Measurements from ENCODE around the gene USP6NL.

GRCh38 chr10:11430421-11431215 lies 180.8 kb downstream of the USP6NL start:
- no peak for TF ChIP-seq CTCF (IDR thresholded peaks at IDR 0.05)
- no peak for TF ChIP-seq POLR2A (IDR thresholded peaks at IDR 0.05)

All from lower leg skin (tissue), 3 donors.